Measurements from ENCODE around the gene GAPDH. TPM values are rescaled to one million over a fixed set of nuclear protein-coding genes. Genes with fewer than 3 reads are reported as not detected.

Gene GAPDH
- total RNA-seq, 3 donors from 2014 or later: 1,543 to 3,034 (median 2,070) TPM

DNA sequence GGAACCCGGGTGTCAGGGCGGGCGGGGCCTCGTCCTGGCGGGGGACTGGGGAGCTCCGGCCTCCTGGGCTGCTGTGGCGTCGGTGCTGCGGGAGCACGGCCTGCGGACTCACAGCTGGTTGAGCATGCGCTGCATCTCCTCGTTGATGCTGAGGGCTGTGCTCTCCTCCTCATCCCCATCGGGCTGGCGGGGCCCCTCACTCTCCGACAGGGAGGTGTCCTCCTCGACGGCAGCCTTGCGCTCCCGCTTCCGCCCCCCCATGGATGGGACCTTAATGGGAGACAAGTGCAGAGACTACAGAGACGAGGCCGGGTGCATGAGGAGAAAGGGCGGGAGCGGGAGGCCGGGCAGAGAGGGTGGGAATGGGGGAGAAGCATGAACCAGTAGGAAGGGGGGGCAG is 14.2 kb downstream of the GAPDH start:
- Histone ChIP-seq H3K9me3 (no peaks in the 10 kb centered on the region), H3K4me1 (ENCODE audit: low read depth) (peaks cover 6% of the 10 kb centered on the region), H3K4me3 (no peak overlapping the region), H3K36me3 (ENCODE audit: low read depth) (peaks cover 3% of the 10 kb centered on the region)
- ATAC-seq (no peak), DNase-seq (peak in 1 of 3 donors; percentile 49)
- TF ChIP-seq, protein P1, sequence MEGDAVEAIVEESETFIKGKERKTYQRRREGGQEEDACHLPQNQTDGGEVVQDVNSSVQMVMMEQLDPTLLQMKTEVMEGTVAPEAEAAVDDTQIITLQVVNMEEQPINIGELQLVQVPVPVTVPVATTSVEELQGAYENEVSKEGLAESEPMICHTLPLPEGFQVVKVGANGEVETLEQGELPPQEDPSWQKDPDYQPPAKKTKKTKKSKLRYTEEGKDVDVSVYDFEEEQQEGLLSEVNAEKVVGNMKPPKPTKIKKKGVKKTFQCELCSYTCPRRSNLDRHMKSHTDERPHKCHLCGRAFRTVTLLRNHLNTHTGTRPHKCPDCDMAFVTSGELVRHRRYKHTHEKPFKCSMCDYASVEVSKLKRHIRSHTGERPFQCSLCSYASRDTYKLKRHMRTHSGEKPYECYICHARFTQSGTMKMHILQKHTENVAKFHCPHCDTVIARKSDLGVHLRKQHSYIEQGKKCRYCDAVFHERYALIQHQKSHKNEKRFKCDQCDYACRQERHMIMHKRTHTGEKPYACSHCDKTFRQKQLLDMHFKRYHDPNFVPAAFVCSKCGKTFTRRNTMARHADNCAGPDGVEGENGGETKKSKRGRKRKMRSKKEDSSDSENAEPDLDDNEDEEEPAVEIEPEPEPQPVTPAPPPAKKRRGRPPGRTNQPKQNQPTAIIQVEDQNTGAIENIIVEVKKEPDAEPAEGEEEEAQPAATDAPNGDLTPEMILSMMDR (IDR thresholded peaks at IDR 0.05): no peak
- intact Hi-C loops (cut with DNase I, micrococcal nuclease): no loop called here

DNA sequence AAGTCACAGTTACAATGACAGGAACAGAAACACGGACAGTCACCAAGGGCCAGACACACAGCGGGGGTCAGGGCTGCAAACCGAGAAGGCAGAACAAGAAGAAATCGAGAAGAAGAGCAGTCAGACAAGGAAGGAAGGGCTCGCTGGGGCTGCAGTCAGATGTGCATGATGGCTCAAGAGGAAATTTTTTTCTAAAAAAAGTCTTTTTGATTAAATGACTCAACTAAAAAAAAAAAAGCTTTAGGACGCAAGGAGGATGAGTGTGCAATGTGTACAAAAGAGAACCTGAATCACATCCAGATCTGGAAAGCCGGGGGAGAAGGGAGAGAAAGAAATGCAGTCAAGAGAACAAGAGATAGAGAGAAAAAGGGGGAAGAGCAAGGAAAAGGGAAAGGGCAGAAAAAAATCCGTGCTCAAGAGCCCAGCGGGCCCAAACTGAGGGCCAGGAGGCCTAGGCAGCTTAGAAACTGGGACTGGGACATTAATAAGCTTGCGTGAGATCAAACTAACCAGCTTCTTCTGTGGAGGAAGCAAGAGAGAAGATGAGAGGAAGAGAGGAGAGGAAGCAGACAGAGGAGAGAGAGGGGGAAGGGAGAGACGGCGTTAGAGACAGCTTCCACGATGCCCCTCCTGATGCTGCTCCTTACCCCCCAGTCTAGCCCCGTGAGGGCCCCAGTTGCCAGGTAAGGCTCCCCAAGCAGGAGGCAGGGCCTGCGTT is 14.8 kb downstream of the GAPDH start:
- TF ChIP-seq, protein P1 (IDR thresholded peaks at IDR 0.05): no peak
- intact Hi-C loops (cut with DNase I, micrococcal nuclease): no loop called here
- Histone ChIP-seq H3K4me3 (no peak overlapping the region), H3K9me3 (no peaks in the 10 kb centered on the region), H3K36me3 (ENCODE audit: low read depth) (peaks cover 3% of the 10 kb centered on the region), H3K4me1 (ENCODE audit: low read depth) (peaks cover 8% of the 10 kb centered on the region)
- ATAC-seq: no peak
- DNase-seq: no peak

DNA sequence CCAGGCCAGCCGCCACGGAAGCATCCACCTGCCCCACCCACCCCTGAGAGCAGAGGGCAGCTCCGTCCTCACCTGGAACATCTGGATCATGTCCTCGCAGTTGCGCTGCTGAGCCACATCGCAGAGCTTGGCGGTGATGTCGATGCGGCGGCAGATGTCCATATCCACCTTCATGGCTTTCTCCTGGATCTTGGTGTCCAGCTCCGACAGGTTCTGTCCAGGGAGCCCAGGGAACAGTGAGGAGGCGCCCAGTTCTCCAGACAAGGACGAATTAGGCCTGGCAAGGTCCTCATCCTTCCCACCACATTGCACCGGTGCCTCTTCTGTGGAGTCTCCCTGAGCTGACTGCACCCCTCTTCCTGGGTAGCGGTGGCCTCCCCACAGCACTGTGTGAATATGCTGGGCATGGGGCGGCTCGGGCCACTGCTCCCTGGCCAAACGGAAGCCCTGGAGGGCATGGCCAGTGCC is 15.4 kb downstream of the GAPDH start:
- DNase-seq: peak in 1 of 3 donors; percentile 51
- H3K4me3 ChIP-seq: no peak overlapping the region
- no peak for ATAC-seq
- intact Hi-C loops (cut with DNase I, micrococcal nuclease): no loop called here
- H3K4me1 ChIP-seq (ENCODE audit: low read depth): peaks cover 11% of the 10 kb centered on the region
- H3K36me3 ChIP-seq (ENCODE audit: low read depth): no peaks in the 10 kb centered on the region
- TF ChIP-seq, protein P1 (IDR thresholded peaks at IDR 0.05): no peak
- no peaks in the 10 kb centered on the region for H3K9me3 ChIP-seq

DNA sequence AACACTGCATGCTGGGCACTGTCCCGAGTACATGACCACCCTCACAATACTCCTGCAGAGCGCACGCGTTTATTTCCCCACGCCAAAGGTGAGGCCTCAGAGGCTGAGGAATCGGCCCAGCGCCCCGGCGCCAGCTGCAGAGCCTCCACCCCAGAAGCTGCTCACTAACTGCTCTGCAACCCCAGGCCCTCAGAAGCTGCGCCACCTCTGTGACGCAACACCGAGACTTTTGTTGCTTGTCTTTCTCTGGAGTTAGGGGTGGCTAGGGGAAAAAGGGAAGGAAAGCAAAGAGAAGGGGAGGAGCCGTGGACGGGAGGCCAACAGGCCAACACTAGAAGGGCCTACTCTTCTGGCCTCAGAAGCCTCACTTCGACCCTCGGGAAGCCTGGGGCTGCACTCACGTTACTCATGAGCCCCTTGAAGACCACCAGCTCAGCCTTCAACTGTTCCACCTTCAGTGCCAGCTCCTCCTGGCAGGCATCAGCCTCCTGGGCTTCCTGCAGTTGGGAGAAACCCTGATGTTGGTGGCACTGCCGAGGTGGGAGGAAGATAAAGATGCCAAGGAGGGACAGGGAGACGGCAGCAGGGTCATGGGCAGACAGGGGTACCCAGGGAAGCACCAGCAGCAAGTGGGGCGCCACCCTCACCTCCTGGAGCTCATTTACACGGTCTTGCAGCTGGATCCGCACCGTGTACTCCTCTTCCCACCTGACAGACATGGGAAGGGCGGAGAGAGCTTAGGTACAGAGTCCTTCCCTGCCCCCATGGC is 16.2 kb downstream of the GAPDH start:
- Histone ChIP-seq H3K36me3 (ENCODE audit: low read depth) (no peaks in the 10 kb centered on the region), H3K4me3 (no peak overlapping the region), H3K4me1 (ENCODE audit: low read depth) (peaks cover 11% of the 10 kb centered on the region), H3K9me3 (no peaks in the 10 kb centered on the region)
- intact Hi-C loops (cut with DNase I, micrococcal nuclease): no loop called here
- DNase-seq (no peak), ATAC-seq (no peak)
- TF ChIP-seq, protein P1 (IDR thresholded peaks at IDR 0.05): no peak

DNA sequence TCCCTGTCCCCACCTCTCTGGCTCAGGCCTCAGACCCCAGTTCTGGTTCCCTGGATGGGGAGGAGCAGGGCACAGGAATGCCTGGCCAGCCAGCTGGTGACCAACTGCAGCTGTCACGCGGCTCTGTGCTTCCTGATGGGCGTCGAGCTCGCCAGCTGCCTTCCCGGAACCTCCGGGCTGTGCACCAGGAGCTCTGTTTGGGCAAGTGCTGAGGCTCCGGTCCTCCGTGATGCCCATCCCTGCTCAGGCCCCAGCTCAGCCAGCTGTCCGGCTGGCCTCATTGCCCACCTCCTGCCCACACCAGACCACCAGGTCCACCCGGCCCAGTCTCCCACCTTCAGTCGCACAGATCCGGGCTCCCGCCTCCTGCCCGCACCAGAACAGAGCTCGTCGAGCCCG is 16.7 kb downstream of the GAPDH start:
- intact Hi-C loops (cut with DNase I, micrococcal nuclease): no loop called here
- ATAC-seq (peak; percentile 54), DNase-seq (peak; percentile 56 to 84 (median 67))
- Histone ChIP-seq H3K9me3 (no peaks in the 10 kb centered on the region), H3K36me3 (ENCODE audit: low read depth) (no peaks in the 10 kb centered on the region), H3K4me1 (ENCODE audit: low read depth) (peaks cover 11% of the 10 kb centered on the region), H3K4me3 (no peak overlapping the region)
- TF ChIP-seq, protein P1 (IDR thresholded peaks at IDR 0.05): no peak

Measured in mucosa of descending colon (tissue), 3 donors.